ENCODE measurements around the gene PRKCE.

DNA sequence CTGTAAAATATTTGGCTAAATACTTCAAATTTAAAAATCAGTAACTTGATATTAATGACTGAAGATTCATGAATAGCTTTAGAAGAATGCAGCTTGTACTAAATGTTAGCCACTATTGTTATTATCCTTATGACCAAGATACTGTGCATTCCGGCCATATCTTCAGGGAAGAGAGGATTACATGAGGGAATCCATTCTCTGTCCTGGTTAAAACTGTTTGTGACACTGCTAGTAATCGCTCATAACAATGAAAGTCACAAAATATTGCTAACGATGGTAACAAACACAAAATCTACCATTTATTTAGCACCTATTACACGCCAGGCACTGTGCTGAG, 217.7 kb downstream of the PRKCE start:
- TF ChIP-seq POLR2AphosphoS5 (IDR thresholded peaks at IDR 0.05; ENCODE audit: low read depth, low read length) (no peak), POLR2A (IDR thresholded peaks at IDR 0.05; ENCODE audit: low read depth, low read length) (no peak), TAF1 (IDR thresholded peaks at IDR 0.05; ENCODE audit: borderline replicate concordance, low read depth, low read length) (no peak)
